ENCODE measurements around the gene SUGCT.

The SUGCT gene

GRCh38 chr7:40463446-40463845 lies 328.6 kb downstream of the SUGCT start:
- no peak for TF ChIP-seq CTCF (conservative IDR thresholded peaks at IDR 0.05; ENCODE audit: low read depth, low read length)
- H3K4me3 ChIP-seq (ENCODE audit: low read length): no peak overlapping the region
- DNase-seq (ENCODE audit: low read depth): no peak

- peak; percentile 90 for DNase-seq (ENCODE audit: low read depth)
- no peak for TF ChIP-seq CTCF (conservative IDR thresholded peaks at IDR 0.05; ENCODE audit: low read depth, low read length)
- H3K4me3 ChIP-seq (ENCODE audit: low read length): no peak overlapping the region
These were observed 334.4 kb downstream of the SUGCT start for GRCh38 chr7:40468891-40469864.

- no peak for TF ChIP-seq CTCF (conservative IDR thresholded peaks at IDR 0.05; ENCODE audit: low read depth, low read length)
- H3K4me3 ChIP-seq (ENCODE audit: low read length): no peak overlapping the region
- no peak for DNase-seq (ENCODE audit: low read depth)
These were observed 335.3 kb downstream of the SUGCT start for GRCh38 chr7:40470091-40470592.

GRCh38 chr7:40470817-40471216 lies 336.0 kb downstream of the SUGCT start:
- no peak overlapping the region for H3K4me3 ChIP-seq (ENCODE audit: low read length)
- TF ChIP-seq CTCF (conservative IDR thresholded peaks at IDR 0.05; ENCODE audit: low read depth, low read length): no peak
- no peak for DNase-seq (ENCODE audit: low read depth)

GRCh38 chr7:40471891-40472290 lies 337.1 kb downstream of the SUGCT start:
- no peak overlapping the region for H3K4me3 ChIP-seq (ENCODE audit: low read length)
- no peak for TF ChIP-seq CTCF (conservative IDR thresholded peaks at IDR 0.05; ENCODE audit: low read depth, low read length)
- DNase-seq (ENCODE audit: low read depth): no peak

GRCh38 chr7:40474790-40475680 lies 340.2 kb downstream of the SUGCT start:
- DNase-seq (ENCODE audit: low read depth): no peak
- TF ChIP-seq CTCF (conservative IDR thresholded peaks at IDR 0.05; ENCODE audit: low read depth, low read length): no peak
- no peak overlapping the region for H3K4me3 ChIP-seq (ENCODE audit: low read length)

Measured in retinal pigment epithelial cell (primary cell).